ENCODE measurements around the gene FBXW10. TPM values are rescaled to one million over a fixed set of nuclear protein-coding genes. Genes with fewer than 3 reads are reported as not detected.
A peak's percentile ranks its signal among the peaks of the same experiment; 100 is the strongest.
"Not testable (repeated sequence)": the region's sequence is repeated elsewhere in the genome, so short reads cannot be mapped to it uniquely, and the experiment has no call there.

The FBXW10 gene
- total RNA-seq, 4 donors from 2014 or later = not detected

- not testable (repeated sequence) for DNase-seq (ENCODE audit: low spot score in 2 of 2); H3K4me3 ChIP-seq; H3K4me1 ChIP-seq; H3K9me3 ChIP-seq; H3K36me3 ChIP-seq; H3K27me3 ChIP-seq; H3K27ac ChIP-seq
- WGBS, 2 donors = 87 to 94% methylated on average over 1 to 3 of the region's 4 CpGs
Observed at GRCh38 chr17:18770572-18770971, 26.7 kb downstream of the FBXW10 start.

GRCh38 chr17:18771066-18771465 is 27.2 kb downstream of the FBXW10 start:
- not testable (repeated sequence) for H3K4me3 ChIP-seq; DNase-seq (ENCODE audit: low spot score in 2 of 2); H3K9me3 ChIP-seq; H3K27ac ChIP-seq; H3K27me3 ChIP-seq; H3K36me3 ChIP-seq; H3K4me1 ChIP-seq
- WGBS, 2 donors = 36 to 37% methylated on average over 4 of the region's 4 CpGs

GRCh38 chr17:18772471-18772870 is 28.6 kb downstream of the FBXW10 start:
- H3K4me3 ChIP-seq = no peak overlapping the region
- 82 to 84% methylated on average over 7 of the region's 7 CpGs for WGBS, 2 donors
- H3K27ac ChIP-seq = no peak overlapping the region
- no peaks in the 10 kb centered on the region for H3K4me1 ChIP-seq
- DNase-seq (ENCODE audit: low spot score in 2 of 2) = no peak
- TF ChIP-seq POLR2A (IDR thresholded peaks at IDR 0.05) (no peak), EP300 (IDR thresholded peaks at IDR 0.05) (no peak), CTCF (IDR thresholded peaks at IDR 0.05) (no peak)
- no peaks in the 10 kb centered on the region for H3K9me3 ChIP-seq
- no peaks in the 10 kb centered on the region for H3K27me3 ChIP-seq
- no peaks in the 10 kb centered on the region for H3K36me3 ChIP-seq

GRCh38 chr17:18780991-18781718 is 37.3 kb downstream of the FBXW10 start, which contains the start of gene TVP23B:
TSS of gene TVP23B (plus strand) at chr17:18781183. CDS start at chr17:18781294, 111 bp downstream.
- DNase-seq (ENCODE audit: low spot score in 2 of 2) = peak; percentile 93
- 0% methylated on average over 8 to 41 of the region's 56 CpGs for WGBS, 2 donors

GRCh38 chr17:18781805-18782204 is 38.0 kb downstream of the FBXW10 start:
- H3K27me3 ChIP-seq; H3K36me3 ChIP-seq; H3K9me3 ChIP-seq; DNase-seq (ENCODE audit: low spot score in 2 of 2): not testable (repeated sequence)
- peaks cover 0 to 22% (median 3%) of the 10 kb centered on the region in 4 donors for H3K4me1 ChIP-seq
- WGBS, 2 donors = no CpG with 5 or more reads among the region's 5 CpGs
- H3K4me3 ChIP-seq = peak overlapping the region in 3 of 4 donors; percentile 53 to 64 (median 62)
- peak overlapping the region in 3 of 4 donors; percentile 78 to 82 (median 82) for H3K27ac ChIP-seq

More at GRCh38 chr17:18780991-18781718, 37.3 kb downstream of the FBXW10 start, which contains the start of gene TVP23B:
- Histone ChIP-seq H3K27ac (peak within 1 kb of the TSS; percentile 71 to 82 (median 80)), H3K4me1 (peaks cover 0 to 22% (median 3%) of the 10 kb centered on the region in 4 donors), H3K4me3 (peak within 1 kb of the TSS; percentile 53 to 64 (median 62))
- H3K9me3 ChIP-seq, H3K27me3 ChIP-seq, H3K36me3 ChIP-seq: not testable (repeated sequence)
- TF ChIP-seq EP300 (IDR thresholded peaks at IDR 0.05) (peak; percentile 23 to 83), POLR2A (IDR thresholded peaks at IDR 0.05) (peak; percentile 63 to 79)

- 52 to 60% methylated on average over 1 of the region's 1 CpG for WGBS, 2 donors
- H3K4me1 ChIP-seq = peaks cover 0 to 22% (median 3%) of the 10 kb centered on the region in 4 donors
- not testable (repeated sequence) for H3K9me3 ChIP-seq; H3K4me3 ChIP-seq; H3K27ac ChIP-seq; DNase-seq (ENCODE audit: low spot score in 2 of 2); H3K27me3 ChIP-seq; H3K36me3 ChIP-seq
Observed at GRCh38 chr17:18785933-18786332, 42.1 kb downstream of the FBXW10 start.

- not testable (repeated sequence) for DNase-seq (ENCODE audit: low spot score in 2 of 2); H3K9me3 ChIP-seq; H3K27me3 ChIP-seq; H3K4me3 ChIP-seq; H3K36me3 ChIP-seq; H3K27ac ChIP-seq
- H3K4me1 ChIP-seq = peaks cover 0 to 22% (median 3%) of the 10 kb centered on the region in 4 donors
- 76 to 84% methylated on average over 4 of the region's 5 CpGs for WGBS, 2 donors
Observed at GRCh38 chr17:18786890-18787289, 43.0 kb downstream of the FBXW10 start.

GRCh38 chr17:18791402-18791801 is 47.5 kb downstream of the FBXW10 start:
- not testable (repeated sequence) for H3K36me3 ChIP-seq; H3K4me3 ChIP-seq; DNase-seq (ENCODE audit: low spot score in 2 of 2); H3K9me3 ChIP-seq; H3K4me1 ChIP-seq; H3K27me3 ChIP-seq; H3K27ac ChIP-seq
- 26 to 50% methylated on average over 1 of the region's 1 CpG for WGBS, 2 donors

- not testable (repeated sequence) for H3K9me3 ChIP-seq; H3K27ac ChIP-seq; DNase-seq (ENCODE audit: low spot score in 2 of 2); H3K4me3 ChIP-seq; H3K4me1 ChIP-seq; H3K27me3 ChIP-seq
- 47 to 51% methylated on average over 4 of the region's 4 CpGs for WGBS, 2 donors
- peaks cover 0 to 15% (median 3%) of the 10 kb centered on the region in 3 donors for H3K36me3 ChIP-seq
Observed at GRCh38 chr17:18794841-18795240, 51.0 kb downstream of the FBXW10 start.

GRCh38 chr17:18796887-18797286 is 53.0 kb downstream of the FBXW10 start:
- not testable (repeated sequence) for H3K27me3 ChIP-seq; H3K27ac ChIP-seq; H3K4me3 ChIP-seq; H3K4me1 ChIP-seq; H3K9me3 ChIP-seq; DNase-seq (ENCODE audit: low spot score in 2 of 2)
- H3K36me3 ChIP-seq = peaks cover 0 to 29% (median 3%) of the 10 kb centered on the region in 3 donors

- not testable (repeated sequence) for H3K9me3 ChIP-seq; DNase-seq (ENCODE audit: low spot score in 2 of 2); H3K4me1 ChIP-seq; H3K27me3 ChIP-seq; H3K4me3 ChIP-seq; H3K27ac ChIP-seq
- WGBS, 2 donors = 75 to 78% methylated on average over 6 of the region's 7 CpGs
- peaks cover 0 to 62% (median 0%) of the 10 kb centered on the region in 3 donors for H3K36me3 ChIP-seq
Observed at GRCh38 chr17:18803458-18804245, 59.8 kb downstream of the FBXW10 start.

GRCh38 chr17:18815924-18816323 is 72.1 kb downstream of the FBXW10 start:
- not testable (repeated sequence) for H3K4me1 ChIP-seq; DNase-seq (ENCODE audit: low spot score in 2 of 2); H3K9me3 ChIP-seq; H3K27me3 ChIP-seq; H3K27ac ChIP-seq; H3K36me3 ChIP-seq; H3K4me3 ChIP-seq
- WGBS, 2 donors = 72 to 74% methylated on average over 3 of the region's 3 CpGs

Data from tibial nerve (tissue), 4 donors.